HG02798 (cell line): ENCODE results near the gene INHBE.

Source experiments
- ATAC-seq: cut with Tn5 transposase; IDR thresholded peaks from one replicate; pipeline ENCODE4 v1.9.1; 2021; ENCODE audit warnings: mild to moderate bottlenecking; ENCODE audit not compliant: unreplicated experiment, poor library complexity

INHBE gene

DNA sequence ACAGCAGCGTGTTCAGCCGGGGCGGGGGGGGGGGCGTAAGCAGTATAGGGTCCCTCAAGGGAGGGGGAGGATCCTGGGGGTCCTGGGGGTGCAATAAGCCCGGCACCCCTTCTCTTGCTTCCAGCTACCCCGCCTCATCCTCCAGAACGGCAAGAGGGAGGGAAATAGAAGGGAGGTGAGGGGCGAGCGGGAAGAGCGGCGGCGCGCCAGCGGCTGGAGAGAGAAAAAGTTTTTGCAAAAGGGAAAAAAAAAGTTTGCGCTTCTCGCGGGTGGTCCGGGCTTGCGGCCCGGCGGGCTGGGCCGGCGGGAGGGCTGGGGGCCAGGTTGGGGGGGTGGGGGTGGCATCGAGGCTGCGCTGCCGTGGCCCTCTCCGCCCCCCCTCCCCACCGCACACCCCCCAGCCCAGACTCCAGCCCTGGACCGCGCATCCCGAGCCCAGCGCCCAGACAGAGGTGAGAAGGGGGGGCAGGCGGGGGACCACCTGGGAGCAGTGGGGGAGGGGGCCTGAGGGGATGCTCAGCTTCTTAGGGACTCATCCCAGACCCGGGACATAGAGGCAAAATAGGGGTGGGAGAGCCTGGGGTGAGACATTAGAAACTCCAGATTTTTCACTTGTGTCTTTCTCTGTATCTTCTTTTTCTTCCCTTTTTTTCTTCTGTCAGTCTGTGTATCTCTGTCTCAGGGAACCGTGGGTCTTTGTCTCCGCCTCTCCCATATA lies 4.8 kb downstream of the INHBE start, which contains the start of gene GLI1:
Gene GLI1 (plus strand): TSS at position 36 of the 718 bp plus-strand sequence. CDS start 3,907 bp downstream, outside the sequence.
- ATAC-seq: no peak

DNA sequence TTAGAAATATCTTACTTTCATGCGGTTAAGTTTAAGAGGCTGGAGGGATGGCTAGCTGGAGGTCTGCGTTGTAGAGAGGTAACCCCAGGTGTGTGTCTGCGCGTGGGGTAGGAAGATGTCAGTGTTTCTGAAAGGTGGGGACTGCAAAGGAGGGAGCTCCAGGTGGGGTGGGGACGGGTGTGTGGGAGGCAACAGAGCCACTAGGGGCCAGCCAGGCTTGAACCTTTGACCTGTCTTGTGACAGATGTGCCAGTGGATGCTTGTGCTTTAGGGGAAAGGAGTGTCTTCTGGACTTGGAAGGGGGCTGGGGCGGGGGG lies 5.3 kb downstream of the INHBE start:
- no peak for ATAC-seq

DNA sequence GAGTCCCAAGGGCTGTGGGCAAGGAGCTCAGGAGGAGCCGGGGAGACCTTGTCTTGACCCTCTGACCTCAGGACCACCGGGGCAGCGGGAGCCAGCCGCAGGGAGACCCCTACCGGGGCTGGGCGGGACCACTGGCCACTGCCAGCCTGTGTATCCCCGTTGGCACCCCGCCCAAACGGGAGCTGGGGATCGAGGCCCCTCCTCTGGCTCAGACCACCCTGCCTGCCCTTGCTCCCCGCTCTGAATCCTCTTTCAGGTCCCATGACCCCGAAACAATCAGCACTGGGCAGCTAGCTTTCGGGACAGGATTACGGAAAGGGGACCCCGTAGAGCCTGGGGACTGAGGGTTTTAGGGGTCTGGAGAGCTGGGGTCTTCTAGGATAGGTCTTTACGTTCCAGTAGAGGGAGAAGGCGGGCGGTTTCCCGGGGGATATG lies 5.8 kb downstream of the INHBE start:
- ATAC-seq: no peak

DNA sequence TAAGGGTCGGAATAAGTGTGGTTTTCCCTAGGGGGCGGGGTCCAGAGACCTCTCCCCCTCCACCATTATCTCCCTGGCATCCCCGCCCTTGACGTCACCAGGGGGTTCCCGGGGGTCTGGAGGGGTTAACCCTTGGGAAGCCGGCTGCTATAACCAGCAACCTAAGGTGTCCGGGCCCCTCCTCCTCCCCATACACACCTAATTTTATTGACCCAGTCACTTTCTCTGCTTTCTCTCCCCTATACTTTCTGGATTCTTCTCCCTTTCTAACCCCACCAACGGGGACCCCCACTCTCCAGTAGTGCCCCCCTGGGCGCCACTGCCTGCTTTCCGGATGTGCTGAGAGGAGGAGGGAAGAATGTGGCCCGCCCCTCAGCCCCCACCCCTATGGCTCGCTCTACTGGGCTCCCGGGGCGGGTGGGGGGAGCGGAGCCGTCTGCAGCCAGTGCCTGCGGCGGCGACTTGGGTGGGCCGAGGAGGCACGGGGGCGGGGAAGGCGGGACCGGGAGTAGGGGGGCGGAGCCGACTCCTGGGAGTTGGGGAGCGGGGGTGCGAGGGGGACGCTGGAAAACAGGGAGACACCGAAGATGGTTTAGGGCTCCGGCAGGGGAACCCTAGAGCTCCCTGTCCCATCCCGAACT lies 6.3 kb downstream of the INHBE start:
- ATAC-seq: no peak

DNA sequence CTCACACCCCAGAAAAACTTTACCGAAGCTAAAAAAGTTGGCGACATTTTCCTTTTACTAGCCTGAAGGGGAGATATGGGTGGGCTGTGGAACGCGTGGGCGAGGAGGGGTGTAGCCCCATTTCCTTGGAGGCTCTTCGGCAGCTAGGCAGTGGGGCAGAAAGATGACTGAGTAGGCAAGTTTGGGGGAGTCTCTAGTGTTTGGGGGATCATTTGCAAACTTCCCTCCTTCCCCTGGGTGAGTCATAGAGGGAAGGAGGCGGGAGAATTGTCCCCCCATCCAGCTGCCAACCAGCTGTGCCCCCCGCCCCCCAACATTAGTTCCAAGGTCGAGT lies 6.8 kb downstream of the INHBE start:
- no peak for ATAC-seq

- ATAC-seq: peak; percentile 74
Observed at GRCh38 chr12:57462251-57462911, 7.3 kb downstream of the INHBE start.

DNA sequence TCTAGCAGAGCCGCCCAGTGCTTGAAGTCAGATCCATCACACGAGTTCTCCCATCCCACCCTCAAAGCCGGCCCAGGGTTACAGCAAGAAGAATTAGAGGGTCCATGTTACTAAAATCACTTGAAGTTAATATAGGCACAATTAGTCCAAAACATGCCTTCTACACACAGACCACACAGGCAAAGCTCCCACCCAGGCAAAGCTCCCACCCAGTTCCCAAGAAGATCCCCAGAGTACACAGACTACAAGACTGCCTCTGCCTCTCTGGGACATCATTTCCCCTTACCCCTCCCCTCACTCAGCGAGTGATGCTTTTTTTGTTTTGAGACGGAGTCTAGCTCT lies 7.8 kb downstream of the INHBE start:
- no peak for ATAC-seq

GRCh38 chr12:57464569-57464968 lies 9.5 kb downstream of the INHBE start:
- no peak for ATAC-seq

GRCh38 chr12:57465030-57465746 lies 10.1 kb downstream of the INHBE start:
- no peak for ATAC-seq

DNA sequence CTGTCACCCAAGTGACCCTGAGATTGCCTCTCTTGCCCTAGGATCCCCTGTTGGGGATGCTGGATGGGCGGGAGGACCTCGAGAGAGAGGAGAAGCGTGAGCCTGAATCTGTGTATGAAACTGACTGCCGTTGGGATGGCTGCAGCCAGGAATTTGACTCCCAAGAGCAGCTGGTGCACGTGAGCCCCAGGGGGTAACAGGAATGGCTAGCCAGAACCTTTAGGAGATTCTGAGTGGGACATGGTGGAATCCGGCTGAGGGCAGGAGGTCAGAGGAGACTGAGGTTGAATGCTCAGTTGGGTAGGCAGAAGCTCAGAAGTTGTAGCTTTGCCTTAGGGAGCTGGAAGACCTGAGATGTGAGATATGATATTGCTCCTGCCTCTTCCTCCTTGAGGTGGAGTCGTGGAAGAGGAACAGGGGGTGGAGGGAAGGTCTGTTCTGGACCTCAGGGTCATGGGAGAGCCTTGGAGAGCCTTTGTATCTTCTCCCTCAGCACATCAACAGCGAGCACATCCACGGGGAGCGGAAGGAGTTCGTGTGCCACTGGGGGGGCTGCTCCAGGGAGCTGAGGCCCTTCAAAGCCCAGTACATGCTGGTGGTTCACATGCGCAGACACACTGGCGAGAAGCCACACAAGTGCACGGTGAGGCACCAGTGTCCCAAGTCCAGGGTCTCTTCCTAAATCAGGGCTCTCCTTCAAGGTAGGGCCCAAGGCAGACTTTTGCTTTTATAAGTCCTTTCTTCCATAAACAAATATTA lies 10.8 kb downstream of the INHBE start:
- no peak for ATAC-seq

- ATAC-seq: no peak
Observed at GRCh38 chr12:57467212-57467874, 12.2 kb downstream of the INHBE start.

DNA sequence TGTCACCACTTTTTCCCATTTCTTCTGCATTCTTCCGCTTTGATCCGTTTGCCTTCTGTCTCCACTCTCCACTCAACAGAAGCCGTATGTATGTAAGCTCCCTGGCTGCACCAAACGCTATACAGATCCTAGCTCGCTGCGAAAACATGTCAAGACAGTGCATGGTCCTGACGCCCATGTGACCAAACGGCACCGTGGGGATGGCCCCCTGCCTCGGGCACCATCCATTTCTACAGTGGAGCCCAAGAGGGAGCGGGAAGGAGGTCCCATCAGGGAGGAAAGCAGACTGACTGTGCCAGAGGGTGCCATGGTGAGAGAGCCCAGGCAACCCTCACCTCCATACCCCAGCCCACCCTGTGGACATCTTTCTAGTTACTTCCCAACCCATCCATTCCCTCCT lies 12.8 kb downstream of the INHBE start:
- no peak for ATAC-seq

GRCh38 chr12:57469296-57470164 lies 14.4 kb downstream of the INHBE start:
- ATAC-seq: no peak

- no peak for ATAC-seq
Observed at GRCh38 chr12:57470286-57470969, 15.3 kb downstream of the INHBE start.

DNA sequence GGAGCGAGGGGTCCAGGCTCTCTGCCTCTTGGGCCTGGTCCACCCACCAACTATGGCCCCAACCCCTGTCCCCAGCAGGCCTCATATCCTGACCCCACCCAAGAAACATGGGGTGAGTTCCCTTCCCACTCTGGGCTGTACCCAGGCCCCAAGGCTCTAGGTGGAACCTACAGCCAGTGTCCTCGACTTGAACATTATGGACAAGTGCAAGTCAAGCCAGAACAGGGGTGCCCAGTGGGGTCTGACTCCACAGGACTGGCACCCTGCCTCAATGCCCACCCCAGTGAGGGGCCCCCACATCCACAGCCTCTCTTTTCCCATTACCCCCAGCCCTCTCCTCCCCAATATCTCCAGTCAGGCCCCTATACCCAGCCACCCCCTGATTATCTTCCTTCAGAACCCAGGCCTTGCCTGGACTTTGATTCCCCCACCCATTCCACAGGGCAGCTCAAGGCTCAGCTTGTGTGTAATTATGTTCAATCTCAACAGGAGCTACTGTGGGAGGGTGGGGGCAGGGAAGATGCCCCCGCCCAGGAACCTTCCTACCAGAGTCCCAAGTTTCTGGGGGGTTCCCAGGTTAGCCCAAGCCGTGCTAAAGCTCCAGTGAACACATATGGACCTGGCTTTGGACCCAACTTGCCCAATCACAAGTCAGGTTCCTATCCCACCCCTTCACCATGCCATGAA lies 16.0 kb downstream of the INHBE start:
- ATAC-seq: no peak

DNA sequence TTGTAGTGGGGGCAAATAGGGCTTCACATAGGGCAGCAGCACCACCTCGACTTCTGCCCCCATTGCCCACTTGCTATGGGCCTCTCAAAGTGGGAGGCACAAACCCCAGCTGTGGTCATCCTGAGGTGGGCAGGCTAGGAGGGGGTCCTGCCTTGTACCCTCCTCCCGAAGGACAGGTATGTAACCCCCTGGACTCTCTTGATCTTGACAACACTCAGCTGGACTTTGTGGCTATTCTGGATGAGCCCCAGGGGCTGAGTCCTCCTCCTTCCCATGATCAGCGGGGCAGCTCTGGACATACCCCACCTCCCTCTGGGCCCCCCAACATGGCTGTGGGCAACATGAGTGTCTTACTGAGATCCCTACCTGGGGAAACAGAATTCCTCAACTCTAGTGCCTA lies 16.6 kb downstream of the INHBE start:
- no peak for ATAC-seq

GRCh38 chr12:57472391-57472790 lies 17.3 kb downstream of the INHBE start:
- ATAC-seq: no peak

DNA sequence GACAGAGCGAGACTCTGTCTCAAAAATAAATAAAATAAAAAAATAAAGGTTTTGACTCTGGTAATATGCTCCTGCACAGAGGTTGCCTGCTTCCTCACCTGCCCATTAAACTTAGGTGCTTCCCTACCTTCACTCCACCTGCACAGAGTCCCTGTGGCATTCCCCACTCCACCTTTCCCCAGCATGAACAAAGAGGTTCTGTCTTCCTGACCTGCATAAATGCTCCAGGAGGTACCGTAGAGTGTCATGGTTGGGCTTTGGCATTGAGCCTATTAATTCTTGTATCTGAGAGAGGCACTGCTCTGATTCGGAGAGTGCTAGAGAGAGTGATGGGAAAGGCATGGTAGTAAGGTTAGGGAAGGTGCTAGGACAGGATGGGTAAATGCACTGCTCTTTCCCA lies 18.3 kb downstream of the INHBE start:
- no peak for ATAC-seq
